ENCODE results near the gene ARHGEF17.

DNA sequence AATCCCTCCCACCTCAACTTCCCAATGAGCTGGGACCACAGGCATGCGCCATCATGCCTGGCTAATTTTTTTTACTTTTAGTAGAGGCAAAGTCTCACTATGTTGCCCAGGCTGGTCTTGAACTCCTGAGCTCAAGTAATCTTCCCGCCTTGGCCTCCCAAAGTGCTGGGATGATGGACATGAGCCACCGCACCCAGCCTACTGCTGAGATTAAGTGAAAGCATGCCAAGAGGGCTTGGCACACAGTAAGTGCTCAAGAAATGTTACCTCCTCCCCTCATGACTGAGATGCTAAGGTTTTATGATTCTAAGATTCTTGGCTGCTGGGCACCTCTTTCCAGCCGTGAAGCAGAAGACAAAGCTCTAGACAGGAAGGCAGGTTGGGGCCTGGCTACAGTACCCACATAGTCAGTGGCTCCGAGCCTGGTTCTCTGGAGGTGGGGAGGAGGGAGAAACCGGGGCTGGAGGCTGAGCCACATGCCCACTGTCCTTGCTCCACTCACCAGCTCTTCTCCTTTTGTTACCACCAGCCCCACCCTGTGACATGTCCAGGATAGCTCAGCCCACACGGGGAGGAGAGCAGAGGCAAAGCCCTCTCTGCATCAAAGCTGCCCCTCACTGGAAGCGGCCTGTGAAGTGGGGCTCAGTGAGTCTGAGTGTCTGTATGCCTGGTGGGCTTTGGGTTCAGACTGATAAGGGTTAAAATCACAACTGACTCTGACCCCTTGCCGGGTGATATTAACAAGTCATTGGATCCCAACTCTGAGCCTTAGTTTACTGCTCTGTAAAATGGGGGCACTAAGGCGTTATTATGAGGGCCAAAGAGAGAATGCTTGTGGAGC is 12.9 kb downstream of the ARHGEF17 start:
- TF ChIP-seq, protein P1, sequence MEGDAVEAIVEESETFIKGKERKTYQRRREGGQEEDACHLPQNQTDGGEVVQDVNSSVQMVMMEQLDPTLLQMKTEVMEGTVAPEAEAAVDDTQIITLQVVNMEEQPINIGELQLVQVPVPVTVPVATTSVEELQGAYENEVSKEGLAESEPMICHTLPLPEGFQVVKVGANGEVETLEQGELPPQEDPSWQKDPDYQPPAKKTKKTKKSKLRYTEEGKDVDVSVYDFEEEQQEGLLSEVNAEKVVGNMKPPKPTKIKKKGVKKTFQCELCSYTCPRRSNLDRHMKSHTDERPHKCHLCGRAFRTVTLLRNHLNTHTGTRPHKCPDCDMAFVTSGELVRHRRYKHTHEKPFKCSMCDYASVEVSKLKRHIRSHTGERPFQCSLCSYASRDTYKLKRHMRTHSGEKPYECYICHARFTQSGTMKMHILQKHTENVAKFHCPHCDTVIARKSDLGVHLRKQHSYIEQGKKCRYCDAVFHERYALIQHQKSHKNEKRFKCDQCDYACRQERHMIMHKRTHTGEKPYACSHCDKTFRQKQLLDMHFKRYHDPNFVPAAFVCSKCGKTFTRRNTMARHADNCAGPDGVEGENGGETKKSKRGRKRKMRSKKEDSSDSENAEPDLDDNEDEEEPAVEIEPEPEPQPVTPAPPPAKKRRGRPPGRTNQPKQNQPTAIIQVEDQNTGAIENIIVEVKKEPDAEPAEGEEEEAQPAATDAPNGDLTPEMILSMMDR (IDR thresholded peaks at IDR 0.05; ENCODE audit: poor library complexity): no peak
- TF ChIP-seq EZH2phosphoT487 (IDR thresholded peaks at IDR 0.05; ENCODE audit: low read depth, severe bottlenecking, unreplicated experiment) (no peak), EZH2 (IDR thresholded peaks at IDR 0.05; ENCODE audit: borderline replicate concordance) (no peak)
